Measurements from ENCODE around the gene SGSM1.

- no peak for TF ChIP-seq CTCF (IDR thresholded peaks at IDR 0.05)
- TF ChIP-seq POLR2A (IDR thresholded peaks at IDR 0.05), result no peak
These were observed 138.4 kb downstream of the SGSM1 start for GRCh38 chr22:24944217-24944937.
